IMR-90 (cell line): ENCODE data around the gene ENDOV. TPM values are rescaled to one million over a fixed set of nuclear protein-coding genes. Genes with fewer than 3 reads are reported as not detected.

ENCODE experiments used
- ATAC-seq: fragments of 200-7000 bp; cut with Tn5 transposase; 2 replicates; pipeline ENCODE4 v1.9.1; 2020; ENCODE audit warnings: low read depth, mild to moderate bottlenecking, moderate library complexity
- BruUV-seq: library from RNA; stranded (reverse); fragments of 400-500 nt; replicated peaks from 2 replicates; lab custom pipeline; 2021; lab: Mats Ljungman, UMichigan
- CTCF ChIA-PET: fragments of 300-600 bp; formaldehyde crosslinking; extraction: SDS; loops from one replicate; lab custom pipeline; 2021; ENCODE audit warnings: antibody characterized with exemption; lab: Yijun Ruan, JAX
- POLR2A ChIA-PET: fragments of 300-600 bp; sonication (Branson Sonifier 250); formaldehyde crosslinking; loops from one replicate; lab custom pipeline; 2022; ENCODE audit warnings: antibody characterized with exemption; ENCODE audit not compliant: unreplicated experiment; lab: Charles Lee
- DNase-seq: peaks from one replicate; pipeline ENCODE4 v3.0.0; 2013
- H2AFZ ChIP-seq: replicated peaks from 2 replicates; pipeline ENCODE3; 2013; ENCODE audit warnings: low read length, mild to moderate bottlenecking; ENCODE audit not compliant: poor library complexity
- H2AK5ac ChIP-seq: 2 replicates; pipeline ENCODE4 v1.6.1; 2013; ENCODE audit warnings: low read depth, low read length, inconsistent platforms
- H2AK9ac ChIP-seq: replicated peaks from 2 replicates; pipeline ENCODE3; 2013; ENCODE audit warnings: mild to moderate bottlenecking, low read depth, low read length, moderate library complexity; ENCODE audit not compliant: poor library complexity
- H2BK120ac ChIP-seq: 2 replicates; pipeline ENCODE4 v1.6.1; 2013; ENCODE audit warnings: low read depth, low read length, inconsistent platforms
- H2BK15ac ChIP-seq: 3 replicates; pipeline ENCODE4 v1.6.1; 2013; ENCODE audit warnings: low read depth, low read length, inconsistent platforms
- H2BK20ac ChIP-seq: 2 replicates; pipeline ENCODE4 v1.6.1; 2013; ENCODE audit warnings: low read depth, mild to moderate bottlenecking, inconsistent platforms, low read length, moderate library complexity
- H2BK5ac ChIP-seq: 2 replicates; pipeline ENCODE4 v1.6.1; 2013; ENCODE audit warnings: mild to moderate bottlenecking, low read depth, low read length, inconsistent platforms; ENCODE audit not compliant: poor library complexity, severe bottlenecking
- H3K14ac ChIP-seq: replicated peaks from 2 replicates; pipeline ENCODE4 v1.6.1; 2013; ENCODE audit warnings: low read depth, low read length, inconsistent platforms
- H3K18ac ChIP-seq: 2 replicates; pipeline ENCODE4 v1.6.1; 2013; ENCODE audit warnings: low read depth, low read length, control low read depth
- H3K23ac ChIP-seq: 2 replicates; pipeline ENCODE4 v1.6.1; 2013; ENCODE audit warnings: low read depth, low read length, inconsistent platforms
- H3K27ac ChIP-seq: 2 replicates; pipeline ENCODE4 v1.5.1; 2013; ENCODE audit warnings: mild to moderate bottlenecking, control low read depth, low read length; ENCODE audit not compliant: insufficient read depth
- H3K27me3 ChIP-seq: 2 replicates; pipeline ENCODE4 v1.6.1; 2013; ENCODE audit warnings: low read length; ENCODE audit not compliant: control insufficient read depth, insufficient read depth
- H3K36me3 ChIP-seq: 2 replicates; pipeline ENCODE4 v1.6.1; 2013; ENCODE audit warnings: low read length, mixed read lengths; ENCODE audit not compliant: control insufficient read depth, insufficient read depth
- H3K4ac ChIP-seq: 2 replicates; pipeline ENCODE4 v1.6.1; 2013; ENCODE audit warnings: low read depth, low read length, inconsistent platforms
- H3K4me1 ChIP-seq: 2 replicates; pipeline ENCODE4 v1.6.1; 2013; ENCODE audit warnings: low read length, mixed read lengths; ENCODE audit not compliant: control insufficient read depth, insufficient read depth
- H3K4me2 ChIP-seq: 2 replicates; pipeline ENCODE4 v1.6.1; 2013; ENCODE audit warnings: low read depth, mild to moderate bottlenecking, control low read depth, low read length, moderate library complexity
- H3K4me3 ChIP-seq: 2 replicates; pipeline ENCODE4 v1.5.1; 2013; ENCODE audit warnings: low read depth, mild to moderate bottlenecking, control low read depth, low read length, moderate library complexity; ENCODE audit not compliant: insufficient read depth
- H3K56ac ChIP-seq: 2 replicates; pipeline ENCODE4 v1.6.1; 2013; ENCODE audit warnings: low read length, inconsistent platforms; ENCODE audit not compliant: insufficient read depth; ENCODE audit errors: extremely low read depth
- H3K79me1 ChIP-seq, 2 experiments: 2 replicates each; pipeline ENCODE4 v1.6.1; 2013; ENCODE audit warnings: low read length in 2 of 2, inconsistent platforms in 1 of 2, low read depth in 1 of 2
- H3K9ac ChIP-seq: 2 replicates; pipeline ENCODE4 v1.6.1; 2013; ENCODE audit warnings: low read depth, low read length, control low read depth
- H3K9me1 ChIP-seq: 2 replicates; pipeline ENCODE4 v1.6.1; 2013; ENCODE audit warnings: low read length, inconsistent platforms; ENCODE audit not compliant: insufficient read depth
- H3K9me3 ChIP-seq: 2 replicates; pipeline ENCODE4 v1.6.1; 2013; ENCODE audit warnings: low read length; ENCODE audit not compliant: control insufficient read depth, insufficient read depth
- H4K20me1 ChIP-seq: 2 replicates; pipeline ENCODE4 v1.6.1; 2013; ENCODE audit warnings: low read length, inconsistent platforms; ENCODE audit not compliant: insufficient read depth
- H4K5ac ChIP-seq: 2 replicates; pipeline ENCODE4 v1.6.1; 2013; ENCODE audit warnings: mild to moderate bottlenecking, low read depth, low read length, control low read depth
- H4K8ac ChIP-seq, 2 experiments: 2 replicates each; pipeline ENCODE4 v1.6.1; 2013; ENCODE audit warnings: low read depth in 2 of 2, low read length in 2 of 2, control low read depth in 1 of 2, inconsistent platforms in 1 of 2
- H4K91ac ChIP-seq: 2 replicates; pipeline ENCODE4 v1.6.1; 2013; ENCODE audit warnings: low read depth, low read length, inconsistent platforms; ENCODE audit not compliant: insufficient read depth
- BHLHE40 ChIP-seq: fragments of 150-350 bp; IDR thresholded peaks from 2 replicates; pipeline ENCODE4 v1.6.1; 2016; ENCODE audit warnings: mild to moderate bottlenecking, low read depth, low read length
- CHD1 ChIP-seq: IDR thresholded peaks from 2 replicates; pipeline ENCODE4 v1.6.1; 2012; ENCODE audit warnings: low read depth, low read length, improper control_type of control experiment
- CTCF ChIP-seq: conservative IDR thresholded peaks from 2 replicates; pipeline ENCODE4 v1.5.1; 2012; ENCODE audit warnings: mild to moderate bottlenecking, low read depth, low read length, improper control_type of control experiment
- ELK1 ChIP-seq: fragments of 150-350 bp; IDR thresholded peaks from 2 replicates; pipeline ENCODE4 v1.6.1; 2016; ENCODE audit warnings: low read depth, mild to moderate bottlenecking, low read length, moderate library complexity, borderline replicate concordance
- FOS ChIP-seq: fragments of 150-350 bp; IDR thresholded peaks from 2 replicates; pipeline ENCODE4 v1.6.1; 2016; ENCODE audit warnings: low read depth, low read length
- MAFK ChIP-seq: IDR thresholded peaks from 2 replicates; pipeline ENCODE4 v1.6.1; 2012; ENCODE audit warnings: low read depth, low read length, improper control_type of control experiment
- MAZ ChIP-seq: IDR thresholded peaks from 2 replicates; pipeline ENCODE4 v1.6.1; 2012; ENCODE audit warnings: low read depth, mild to moderate bottlenecking, low read length, improper control_type of control experiment, moderate library complexity, borderline replicate concordance
- NFE2L2 ChIP-seq: fragments of 150-350 bp; IDR thresholded peaks from 2 replicates; pipeline ENCODE4 v1.6.1; 2016; ENCODE audit warnings: low read depth, mild to moderate bottlenecking, low read length
- POLR2A ChIP-seq: IDR thresholded peaks from 2 replicates; pipeline ENCODE4 v1.6.1; 2012; ENCODE audit warnings: mild to moderate bottlenecking, low read depth, low read length
- RAD21 ChIP-seq: IDR thresholded peaks from 2 replicates; pipeline ENCODE4 v1.6.1; 2012; ENCODE audit warnings: low read length, improper control_type of control experiment
- RCOR1 ChIP-seq: IDR thresholded peaks from 2 replicates; pipeline ENCODE4 v1.6.1; 2012; ENCODE audit warnings: mild to moderate bottlenecking, low read length, improper control_type of control experiment; ENCODE audit not compliant: insufficient replicate concordance
- RFX5 ChIP-seq: IDR thresholded peaks from 2 replicates; pipeline ENCODE4 v1.8.0; 2012; ENCODE audit warnings: low read depth, mild to moderate bottlenecking, low read length, moderate library complexity
- SMC3 ChIP-seq: fragments of 150-350 bp; IDR thresholded peaks from 2 replicates; pipeline ENCODE4 v1.6.1; 2016; ENCODE audit warnings: low read depth, mild to moderate bottlenecking, antibody characterized with exemption, low read length, moderate library complexity
- USF2 ChIP-seq: fragments of 150-350 bp; IDR thresholded peaks from 2 replicates; pipeline ENCODE4 v1.6.1; 2017; ENCODE audit warnings: mild to moderate bottlenecking, antibody characterized with exemption, low read length, low read depth
- WGBS, 2 experiments: methylation state at CpG; one replicate each; pipeline versions ENCODE4 v1.1.5 to v1.1.7; 2013; ENCODE audit warnings: missing lambda C conversion rate in 2 of 2; ENCODE audit not compliant: insufficient read length in 1 of 2; ENCODE audit errors: extremely low coverage in 2 of 2; 5-methylcytosine and 5-hydroxymethylcytosine counted together
- dilution Hi-C: fragments of 300-500 bp; cut with HindIII; formaldehyde crosslinking; loops from one replicate; pipeline ENCODE4 v1.14.3; 2018; ENCODE audit warnings: low sequenced_read_pairs; ENCODE audit not compliant: unreplicated experiment
- in situ Hi-C: fragments of 300-500 bp; cut with MboI; formaldehyde crosslinking; loops from 3 replicates; pipeline ENCODE4 v1.14.3; 2019; ENCODE audit warnings: low sequenced_read_pairs, inconsistent platforms, mixed read lengths
- intact Hi-C: fragments of 100-400 bp; cut with micrococcal nuclease; formaldehyde crosslinking; loops from 2 replicates; pipeline ENCODE4 v1.10.0; 2022
- polyA plus RNA-seq, 3 experiments: library from polyadenylated mRNA; depleted of rRNA; stranded (reverse); fragments of >200 nt; gene quantifications; 2 replicates each; pipeline ENCODE4 v1.2.3, GENCODE V29; 2012; ENCODE audit warnings: low replicate concordance in 1 of 3
- total RNA-seq: library from RNA; depleted of rRNA; stranded (reverse); fragments of >200 nt; gene quantifications from 2 replicates; pipeline ENCODE4 v1.2.3, GENCODE V29; 2012

The ENDOV gene
- total and polyA plus RNA-seq, 2 of the 4 experiments (the other 2 are of a cell fraction): 15.1 to 30.3 TPM

- H3K4me1 ChIP-seq: no peaks in the 10 kb centered on the region
- H3K14ac ChIP-seq: no peak overlapping the region
- no CpG with 5 or more reads among the region's 5 CpGs for WGBS, 2 experiments
- TF ChIP-seq POLR2A (no peak), RFX5 (no peak), RAD21 (no peak), NFE2L2 (no peak), FOS (no peak), CHD1 (no peak), USF2 (no peak), ELK1 (no peak), CTCF (no peak), MAZ (no peak), RCOR1 (no peak), BHLHE40 (no peak), MAFK (no peak), SMC3 (no peak)
- no peak overlapping the region for H4K5ac ChIP-seq
- H4K20me1 ChIP-seq: no peaks in the 10 kb centered on the region
- no peaks in the 10 kb centered on the region for H3K27me3 ChIP-seq
- H3K9me1 ChIP-seq: no peaks in the 10 kb centered on the region
- no peak overlapping the region for H4K8ac ChIP-seq
- ATAC-seq (no peak), DNase-seq (no peak)
- H2AK5ac ChIP-seq: no peak overlapping the region
- no peak overlapping the region for H3K27ac ChIP-seq
- H3K23ac ChIP-seq: no peak overlapping the region
- no peak overlapping the region for H2BK120ac ChIP-seq
- no peak overlapping the region for H2AFZ ChIP-seq
- no peak overlapping the region for H4K91ac ChIP-seq
- H3K9me3 ChIP-seq: no peaks in the 10 kb centered on the region
- H3K18ac ChIP-seq: no peak overlapping the region
- no peak overlapping the region for H2BK15ac ChIP-seq
- no TSS peak for BruUV-seq
- no peaks in the 10 kb centered on the region for H3K79me1 ChIP-seq
- H3K36me3 ChIP-seq: peaks cover 57% of the 10 kb centered on the region
- in situ Hi-C loops (no loop called here), intact Hi-C loops (no loop called here), dilution Hi-C loops (no loop called here)
- no peak overlapping the region for H2BK20ac ChIP-seq
- H3K56ac ChIP-seq: no peak overlapping the region
- H3K4me3 ChIP-seq: no peak overlapping the region
- H2AK9ac ChIP-seq: no peak overlapping the region
- H3K9ac ChIP-seq: no peak overlapping the region
- no peak overlapping the region for H3K4ac ChIP-seq
- ChIA-PET CTCF (interaction anchor here (1.1 kb wide), 1 partner anchor 270 kb away, joined by 4 read pairs; the partner anchor contains the start of gene GAA), POLR2A (no interaction called here)
- H2BK5ac ChIP-seq: no peak overlapping the region
- no peak overlapping the region for H3K4me2 ChIP-seq
Measured at GRCh38 chr17:80371196-80371595, 43.8 kb upstream of the ENDOV start.
